Measurements from ENCODE around the gene COL8A1.

The COL8A1 gene

GRCh38 chr3:99805160-99805559 is 166.8 kb downstream of the COL8A1 start:
- Histone ChIP-seq H3K9me2 (replicated peaks; ENCODE audit: insufficient read depth, low read length) (no peaks in the 10 kb centered on the region), H3K9me3 (replicated peaks; ENCODE audit: insufficient read depth, low read length) (no peaks in the 10 kb centered on the region), H3K4me1 (ENCODE audit: low read length) (no peaks in the 10 kb centered on the region), H3K4me3 (ENCODE audit: low read length) (no peak overlapping the region), H4K20me1 (ENCODE audit: insufficient read depth, low read length) (no peaks in the 10 kb centered on the region), H3K4me2 (ENCODE audit: low read depth, low read length) (no peak overlapping the region), H3K9ac (ENCODE audit: low read length) (no peak overlapping the region), H3K79me2 (ENCODE audit: low read length) (no peaks in the 10 kb centered on the region), H3K27ac (ENCODE audit: low read length) (no peak overlapping the region), H3K36me3 (replicated peaks; ENCODE audit: insufficient read depth, low read length) (no peaks in the 10 kb centered on the region), H3K27me3 (replicated peaks; ENCODE audit: insufficient read depth, low read length) (no peaks in the 10 kb centered on the region), H3F3A (ENCODE audit: insufficient read depth, low read length) (no peaks in the 10 kb centered on the region), H2AFZ (ENCODE audit: low read length) (no peak overlapping the region)
- TF ChIP-seq EZH2phosphoT487 (IDR thresholded peaks at IDR 0.05; ENCODE audit: low read length) = no peak
- no peak for TF ChIP-seq EZH2 (optimal IDR thresholded peaks at IDR 0.05; ENCODE audit: low read depth, low read length)
- TF ChIP-seq CTCF (IDR thresholded peaks at IDR 0.05; ENCODE audit: low read length) = no peak
- DNase-seq = no peak

GRCh38 chr3:99808163-99808794 is 169.9 kb downstream of the COL8A1 start:
- Histone ChIP-seq H3K4me2 (ENCODE audit: low read depth, low read length) (no peak overlapping the region), H3K79me2 (ENCODE audit: low read length) (no peaks in the 10 kb centered on the region), H3K27me3 (replicated peaks; ENCODE audit: insufficient read depth, low read length) (no peaks in the 10 kb centered on the region), H3K9me3 (replicated peaks; ENCODE audit: insufficient read depth, low read length) (no peaks in the 10 kb centered on the region), H3K4me3 (ENCODE audit: low read length) (no peak overlapping the region), H3F3A (ENCODE audit: insufficient read depth, low read length) (no peaks in the 10 kb centered on the region), H2AFZ (ENCODE audit: low read length) (no peak overlapping the region), H4K20me1 (ENCODE audit: insufficient read depth, low read length) (no peaks in the 10 kb centered on the region), H3K4me1 (ENCODE audit: low read length) (no peaks in the 10 kb centered on the region), H3K36me3 (replicated peaks; ENCODE audit: insufficient read depth, low read length) (no peaks in the 10 kb centered on the region), H3K9ac (ENCODE audit: low read length) (no peak overlapping the region), H3K27ac (ENCODE audit: low read length) (no peak overlapping the region), H3K9me2 (replicated peaks; ENCODE audit: insufficient read depth, low read length) (no peaks in the 10 kb centered on the region)
- TF ChIP-seq EZH2phosphoT487 (IDR thresholded peaks at IDR 0.05; ENCODE audit: low read length) (no peak), CTCF (IDR thresholded peaks at IDR 0.05; ENCODE audit: low read length) (peak; percentile 84)
- peak; percentile 46 for DNase-seq

GRCh38 chr3:99809565-99809964 is 171.2 kb downstream of the COL8A1 start:
- Histone ChIP-seq H3K36me3 (replicated peaks; ENCODE audit: insufficient read depth, low read length) (no peaks in the 10 kb centered on the region), H3K79me2 (ENCODE audit: low read length) (no peaks in the 10 kb centered on the region), H3K9ac (ENCODE audit: low read length) (no peak overlapping the region), H3K27ac (ENCODE audit: low read length) (no peak overlapping the region), H2AFZ (ENCODE audit: low read length) (no peak overlapping the region), H3K9me2 (replicated peaks; ENCODE audit: insufficient read depth, low read length) (no peaks in the 10 kb centered on the region), H3K27me3 (replicated peaks; ENCODE audit: insufficient read depth, low read length) (no peaks in the 10 kb centered on the region), H3K9me3 (replicated peaks; ENCODE audit: insufficient read depth, low read length) (no peaks in the 10 kb centered on the region), H3K4me1 (ENCODE audit: low read length) (no peaks in the 10 kb centered on the region), H3K4me3 (ENCODE audit: low read length) (no peak overlapping the region), H3K4me2 (ENCODE audit: low read depth, low read length) (no peak overlapping the region), H4K20me1 (ENCODE audit: insufficient read depth, low read length) (no peaks in the 10 kb centered on the region), H3F3A (ENCODE audit: insufficient read depth, low read length) (no peaks in the 10 kb centered on the region)
- DNase-seq = no peak
- TF ChIP-seq EZH2phosphoT487 (IDR thresholded peaks at IDR 0.05; ENCODE audit: low read length) = no peak

GRCh38 chr3:99810403-99810802 is 172.0 kb downstream of the COL8A1 start:
- Histone ChIP-seq H3K27ac (ENCODE audit: low read length) (no peak overlapping the region), H4K20me1 (ENCODE audit: insufficient read depth, low read length) (no peaks in the 10 kb centered on the region), H3K9ac (ENCODE audit: low read length) (no peak overlapping the region), H3K4me2 (ENCODE audit: low read depth, low read length) (no peak overlapping the region), H3K9me2 (replicated peaks; ENCODE audit: insufficient read depth, low read length) (no peaks in the 10 kb centered on the region), H3K79me2 (ENCODE audit: low read length) (no peaks in the 10 kb centered on the region), H3F3A (ENCODE audit: insufficient read depth, low read length) (no peaks in the 10 kb centered on the region), H3K36me3 (replicated peaks; ENCODE audit: insufficient read depth, low read length) (no peaks in the 10 kb centered on the region), H3K4me1 (ENCODE audit: low read length) (no peaks in the 10 kb centered on the region), H3K27me3 (replicated peaks; ENCODE audit: insufficient read depth, low read length) (no peaks in the 10 kb centered on the region), H2AFZ (ENCODE audit: low read length) (no peak overlapping the region), H3K4me3 (ENCODE audit: low read length) (no peak overlapping the region), H3K9me3 (replicated peaks; ENCODE audit: insufficient read depth, low read length) (no peaks in the 10 kb centered on the region)
- DNase-seq = no peak
- no peak for TF ChIP-seq EZH2phosphoT487 (IDR thresholded peaks at IDR 0.05; ENCODE audit: low read length)
- TF ChIP-seq CTCF (IDR thresholded peaks at IDR 0.05; ENCODE audit: low read length) = no peak
- TF ChIP-seq EZH2 (optimal IDR thresholded peaks at IDR 0.05; ENCODE audit: low read depth, low read length) = no peak
